ENCODE data around the gene SKA3.
"Not testable (repeated sequence)": the region's sequence is repeated elsewhere in the genome, so short reads cannot be mapped to it uniquely, and the experiment has no call there.

SKA3 gene

GRCh38 chr13:21176215-21176981, at the start of gene SKA3, which contains the start of gene MRPL57:
TSS of gene SKA3 (minus strand) at chr13:21176552. CDS start at chr13:21176477, 75 bp downstream.
TSS of gene MRPL57 (plus strand) at chr13:21176658. CDS start at chr13:21176917, 259 bp downstream.
- Mint-ChIP-seq H3K36me3 (peaks cover 3% of the 10 kb centered on the region), H3K9me3 (no peaks in the 10 kb centered on the region), H3K4me1 (peaks cover 20% of the 10 kb centered on the region), H3K4me3 (peak within 1 kb of the TSS; percentile 96), H3K27ac (peak within 1 kb of the TSS; percentile 97), H3K27me3 (no peaks in the 10 kb centered on the region)

GRCh38 chr13:21225082-21225481, 48.7 kb upstream of the SKA3 start:
- no peaks in the 10 kb centered on the region for H3K4me1 Mint-ChIP-seq
- peaks cover 7% of the 10 kb centered on the region for H3K9me3 Mint-ChIP-seq
- H3K27ac Mint-ChIP-seq: no peak overlapping the region
- H3K36me3 Mint-ChIP-seq: no peaks in the 10 kb centered on the region
- no peaks in the 10 kb centered on the region for H3K27me3 Mint-ChIP-seq
- H3K4me3 Mint-ChIP-seq: no peak overlapping the region

GRCh38 chr13:21221268-21221667, 44.9 kb upstream of the SKA3 start:
- H3K4me1 Mint-ChIP-seq: peaks cover 13% of the 10 kb centered on the region
- H3K9me3 Mint-ChIP-seq: peaks cover 7% of the 10 kb centered on the region

GRCh38 chr13:21219716-21220115, 43.4 kb upstream of the SKA3 start:
- peaks cover 13% of the 10 kb centered on the region for H3K4me1 Mint-ChIP-seq
- H3K27ac Mint-ChIP-seq, H3K4me3 Mint-ChIP-seq, H3K9me3 Mint-ChIP-seq, H3K36me3 Mint-ChIP-seq, H3K27me3 Mint-ChIP-seq: not testable (repeated sequence)

More at GRCh38 chr13:21221268-21221667, 44.9 kb upstream of the SKA3 start:
- Mint-ChIP-seq H3K36me3 (no peaks in the 10 kb centered on the region), H3K27ac (no peak overlapping the region), H3K27me3 (no peaks in the 10 kb centered on the region), H3K4me3 (no peak overlapping the region)

- Mint-ChIP-seq H3K27ac (no peak overlapping the region), H3K9me3 (peaks cover 7% of the 10 kb centered on the region), H3K4me3 (no peak overlapping the region), H3K4me1 (peaks cover 13% of the 10 kb centered on the region), H3K27me3 (peaks cover 4% of the 10 kb centered on the region), H3K36me3 (no peaks in the 10 kb centered on the region)
These were observed 42.7 kb upstream of the SKA3 start for GRCh38 chr13:21219036-21219381.

- Mint-ChIP-seq H3K4me1 (peaks cover 13% of the 10 kb centered on the region), H3K4me3 (no peak overlapping the region), H3K9me3 (peaks cover 7% of the 10 kb centered on the region), H3K27ac (peak overlapping the region; percentile 26), H3K36me3 (no peaks in the 10 kb centered on the region), H3K27me3 (peaks cover 9% of the 10 kb centered on the region)
These were observed 42.1 kb upstream of the SKA3 start for GRCh38 chr13:21218351-21219035.

GRCh38 chr13:21216332-21216731, 40.0 kb upstream of the SKA3 start:
- H3K4me1 Mint-ChIP-seq: peaks cover 13% of the 10 kb centered on the region
- H3K27me3 Mint-ChIP-seq: peaks cover 20% of the 10 kb centered on the region
- H3K27ac Mint-ChIP-seq: no peak overlapping the region
- no peak overlapping the region for H3K4me3 Mint-ChIP-seq
- peaks cover 4% of the 10 kb centered on the region for H3K36me3 Mint-ChIP-seq
- peaks cover 17% of the 10 kb centered on the region for H3K9me3 Mint-ChIP-seq

- H3K36me3 Mint-ChIP-seq, H3K27ac Mint-ChIP-seq, H3K4me3 Mint-ChIP-seq: not testable (repeated sequence)
- H3K27me3 Mint-ChIP-seq: peaks cover 23% of the 10 kb centered on the region
- H3K4me1 Mint-ChIP-seq: peaks cover 13% of the 10 kb centered on the region
- H3K9me3 Mint-ChIP-seq: peaks cover 18% of the 10 kb centered on the region
These were observed 39.1 kb upstream of the SKA3 start for GRCh38 chr13:21215419-21215818.

GRCh38 chr13:21212138-21212775, 35.9 kb upstream of the SKA3 start:
- Mint-ChIP-seq H3K4me3 (no peak overlapping the region), H3K27ac (peak overlapping the region; percentile 2), H3K27me3 (peaks cover 25% of the 10 kb centered on the region)

GRCh38 chr13:21208652-21209154, 32.4 kb upstream of the SKA3 start:
- Mint-ChIP-seq H3K4me1 (no peaks in the 10 kb centered on the region), H3K36me3 (peaks cover 4% of the 10 kb centered on the region), H3K9me3 (peaks cover 18% of the 10 kb centered on the region), H3K27me3 (peaks cover 19% of the 10 kb centered on the region), H3K4me3 (no peak overlapping the region), H3K27ac (no peak overlapping the region)

More at GRCh38 chr13:21212138-21212775, 35.9 kb upstream of the SKA3 start:
- peaks cover 18% of the 10 kb centered on the region for H3K9me3 Mint-ChIP-seq
- peaks cover 4% of the 10 kb centered on the region for H3K36me3 Mint-ChIP-seq
- no peaks in the 10 kb centered on the region for H3K4me1 Mint-ChIP-seq

GRCh38 chr13:21202767-21203531, 26.6 kb upstream of the SKA3 start:
- Mint-ChIP-seq H3K9me3 (no peaks in the 10 kb centered on the region), H3K27ac (no peak overlapping the region), H3K4me1 (no peaks in the 10 kb centered on the region), H3K4me3 (no peak overlapping the region), H3K27me3 (peaks cover 2% of the 10 kb centered on the region), H3K36me3 (peaks cover 3% of the 10 kb centered on the region)

- not testable (repeated sequence) for H3K36me3 Mint-ChIP-seq, H3K9me3 Mint-ChIP-seq, H3K4me1 Mint-ChIP-seq, H3K27me3 Mint-ChIP-seq, H3K4me3 Mint-ChIP-seq, H3K27ac Mint-ChIP-seq
These were observed 25.3 kb upstream of the SKA3 start for GRCh38 chr13:21201456-21202190.

- not testable (repeated sequence) for H3K36me3 Mint-ChIP-seq, H3K27me3 Mint-ChIP-seq, H3K4me3 Mint-ChIP-seq, H3K27ac Mint-ChIP-seq, H3K9me3 Mint-ChIP-seq, H3K4me1 Mint-ChIP-seq
These were observed 22.0 kb upstream of the SKA3 start for GRCh38 chr13:21198391-21198790.

- not testable (repeated sequence) for H3K27me3 Mint-ChIP-seq, H3K27ac Mint-ChIP-seq, H3K36me3 Mint-ChIP-seq, H3K4me3 Mint-ChIP-seq, H3K4me1 Mint-ChIP-seq, H3K9me3 Mint-ChIP-seq
These were observed 21.4 kb upstream of the SKA3 start for GRCh38 chr13:21197606-21198225.
